Activated gamma-delta T cell treated with anti-CD3 and anti-CD28 coated beads, Interleukin-2, amount 50 U/mL, for 16 hours (primary cell): ENCODE measurements around the gene CILP2.

Experiments used
- DNase-seq: peaks from one replicate; pipeline ENCODE4 v3.0.0-alpha.2; 2020; ENCODE audit warnings: low read depth

The CILP2 gene

GRCh38 chr19:19544954-19545591, 7.0 kb downstream of the CILP2 start:
- no peak for DNase-seq

DNA sequence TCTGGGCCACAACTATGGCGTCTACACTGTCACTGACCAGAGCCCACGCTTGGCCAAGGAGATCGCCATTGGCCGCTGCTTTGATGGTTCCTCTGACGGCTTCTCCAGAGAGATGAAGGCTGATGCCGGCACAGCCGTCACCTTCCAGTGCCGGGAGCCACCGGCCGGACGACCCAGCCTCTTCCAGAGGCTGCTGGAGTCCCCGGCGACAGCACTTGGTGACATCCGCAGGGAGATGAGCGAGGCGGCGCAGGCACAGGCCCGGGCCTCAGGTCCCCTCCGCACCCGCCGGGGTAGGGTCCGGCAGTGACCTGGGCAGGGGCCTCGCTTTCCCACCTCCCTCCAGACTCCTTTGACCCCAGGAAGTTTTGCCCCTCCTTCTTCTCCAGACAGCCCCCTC, 7.6 kb downstream of the CILP2 start:
- no peak for DNase-seq

DNA sequence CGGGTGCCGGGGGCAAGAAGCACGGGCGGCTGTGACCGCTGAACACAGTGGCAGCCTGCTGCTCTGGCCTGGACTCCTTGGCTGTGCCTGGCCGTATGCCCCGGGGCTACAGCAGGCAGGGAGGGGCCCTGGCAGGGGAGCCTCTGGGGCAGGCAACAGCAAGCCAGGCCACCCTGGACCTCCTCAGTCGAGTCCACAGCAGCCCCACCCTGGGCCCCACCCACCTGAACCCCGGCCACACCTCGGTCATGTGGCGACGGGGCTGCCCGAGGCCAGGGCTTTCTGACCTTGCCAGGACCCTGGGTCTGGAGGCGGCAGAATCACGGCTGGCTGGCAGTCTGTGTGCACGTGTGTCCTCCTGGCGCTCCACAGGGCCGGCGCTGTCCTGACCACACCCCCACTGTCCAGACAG, 8.7 kb downstream of the CILP2 start:
- DNase-seq: no peak

DNA sequence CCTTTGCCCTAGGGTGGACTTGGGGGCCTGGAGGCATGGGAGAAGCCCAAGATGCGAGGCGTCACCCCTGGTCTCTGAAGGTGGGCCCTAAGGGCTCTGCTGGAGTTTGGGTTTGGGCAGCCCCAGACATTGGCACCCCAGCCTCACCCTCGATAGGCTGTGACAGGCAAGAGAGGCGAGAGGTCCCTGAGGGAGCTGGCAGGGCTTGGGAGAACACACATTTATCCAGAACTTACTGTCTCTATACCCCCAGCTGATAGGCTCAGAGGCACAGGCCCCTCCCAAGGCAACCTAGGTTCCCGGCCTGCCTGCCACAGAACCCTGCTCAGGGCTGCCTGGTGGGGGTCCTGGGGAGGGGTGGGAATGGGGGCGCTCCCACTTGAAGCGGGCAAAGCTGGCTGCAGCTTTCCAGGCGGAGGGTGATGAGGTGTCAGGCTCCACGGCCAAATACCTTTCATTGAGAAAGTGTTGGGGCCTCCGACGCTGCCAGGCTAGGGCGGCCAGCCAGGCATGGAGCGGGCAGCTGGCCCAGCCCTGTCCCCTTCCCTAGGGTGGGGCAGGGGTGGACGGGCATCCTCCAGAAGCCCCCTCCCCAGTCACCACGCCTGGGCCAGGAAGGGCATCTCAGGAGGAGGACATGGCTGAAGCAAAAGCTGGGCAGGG, 9.7 kb downstream of the CILP2 start:
- no peak for DNase-seq

- no peak for DNase-seq
Observed at GRCh38 chr19:19548915-19549759, 11.1 kb downstream of the CILP2 start.

DNA sequence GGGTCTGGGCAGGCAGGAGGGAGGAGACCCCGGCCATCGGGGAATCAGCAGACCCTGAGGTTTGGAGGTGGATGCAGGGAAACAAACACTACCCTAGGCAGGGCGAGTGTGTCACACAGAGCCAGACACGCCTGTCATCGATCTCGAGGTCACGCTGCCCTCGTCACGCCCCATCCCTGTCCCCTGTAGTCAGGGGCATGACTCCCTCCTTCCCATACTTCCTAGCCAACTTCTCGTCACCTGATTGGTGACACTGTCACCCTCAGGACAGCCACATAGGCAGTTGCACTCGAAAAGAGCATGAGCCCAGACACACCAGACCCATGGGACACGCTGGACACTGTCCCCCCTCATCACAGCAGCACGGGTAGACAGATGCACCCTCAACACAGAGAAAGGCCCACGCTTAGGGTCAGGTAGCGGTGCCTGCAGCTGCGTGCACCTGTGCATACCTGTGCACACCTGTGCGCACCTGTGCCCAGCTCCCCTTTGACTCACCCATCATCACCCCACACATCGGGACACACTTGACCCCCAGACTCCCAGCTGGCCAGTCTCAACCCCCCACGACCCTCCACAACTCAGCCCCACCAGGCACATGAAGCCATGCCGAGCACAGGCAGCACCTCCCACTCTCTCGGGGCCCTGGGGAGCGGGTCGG, 11.9 kb downstream of the CILP2 start:
- DNase-seq: no peak

- DNase-seq: no peak
Observed at GRCh38 chr19:19550485-19550929, 12.4 kb downstream of the CILP2 start.

- DNase-seq: no peak
Observed at GRCh38 chr19:19550972-19551852, 13.1 kb downstream of the CILP2 start.

DNA sequence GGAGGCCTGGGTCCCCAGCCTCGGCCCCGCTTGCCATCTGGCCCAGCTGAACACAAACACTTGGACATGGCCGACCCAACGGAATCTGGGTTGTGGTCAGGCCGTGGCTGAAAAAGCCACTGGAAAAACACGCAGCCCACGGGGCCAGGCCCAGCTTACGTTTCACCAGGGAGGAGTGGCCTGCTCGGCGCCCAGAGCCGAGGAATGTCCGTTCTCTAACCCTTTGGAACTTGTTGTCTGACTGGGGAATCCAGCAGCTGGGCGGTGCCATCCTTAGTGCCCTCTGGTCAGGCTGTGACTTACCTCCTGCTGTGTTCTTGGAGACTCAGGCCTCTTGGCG, 13.8 kb downstream of the CILP2 start:
- no peak for DNase-seq

DNA sequence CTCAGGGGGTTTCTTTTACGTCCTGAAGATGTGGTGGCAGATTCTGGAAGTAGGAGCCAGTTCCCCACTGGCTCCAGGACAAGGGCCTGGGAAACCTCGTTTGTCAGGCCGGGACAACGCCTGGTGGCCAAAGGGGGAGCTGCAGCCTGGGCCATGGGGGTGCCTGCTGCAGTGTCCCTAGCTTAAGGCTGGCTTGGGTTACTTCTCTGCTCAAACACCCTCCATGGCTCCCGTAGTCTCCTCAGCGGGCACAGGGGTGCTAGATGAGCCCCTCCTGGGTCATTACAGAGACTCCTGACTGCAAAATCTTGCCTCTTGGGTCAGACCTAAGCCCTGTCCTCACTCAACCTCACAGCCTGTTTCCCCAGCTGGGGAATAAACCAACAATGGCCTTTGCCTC, 14.7 kb downstream of the CILP2 start:
- DNase-seq: no peak

- no peak for DNase-seq
Observed at GRCh38 chr19:19553670-19554069, 15.6 kb downstream of the CILP2 start.

- DNase-seq: peak; percentile 43
Observed at GRCh38 chr19:19554074-19555023, 16.3 kb downstream of the CILP2 start.

- DNase-seq: no peak
Observed at GRCh38 chr19:19558055-19558454, 20.0 kb downstream of the CILP2 start.

DNA sequence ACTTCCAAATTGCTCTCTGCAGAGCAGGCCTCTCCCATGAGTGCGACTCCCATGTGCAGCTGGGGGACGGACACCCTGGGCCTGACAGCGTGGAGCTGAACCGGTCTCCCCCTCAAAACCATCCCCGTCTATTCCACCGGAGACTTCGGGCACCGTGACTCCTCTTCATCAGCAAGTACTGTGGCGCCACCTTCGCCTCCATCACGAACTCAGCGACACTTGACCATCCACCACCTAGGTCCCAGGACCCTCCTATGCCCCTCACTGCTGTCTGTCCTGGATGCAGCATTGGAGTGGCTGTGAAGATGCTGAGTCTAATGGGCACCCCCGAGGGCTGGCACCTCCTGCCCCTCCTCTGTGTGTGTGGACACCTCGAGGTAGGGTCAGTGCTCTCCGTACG, 20.6 kb downstream of the CILP2 start:
- DNase-seq: no peak

DNA sequence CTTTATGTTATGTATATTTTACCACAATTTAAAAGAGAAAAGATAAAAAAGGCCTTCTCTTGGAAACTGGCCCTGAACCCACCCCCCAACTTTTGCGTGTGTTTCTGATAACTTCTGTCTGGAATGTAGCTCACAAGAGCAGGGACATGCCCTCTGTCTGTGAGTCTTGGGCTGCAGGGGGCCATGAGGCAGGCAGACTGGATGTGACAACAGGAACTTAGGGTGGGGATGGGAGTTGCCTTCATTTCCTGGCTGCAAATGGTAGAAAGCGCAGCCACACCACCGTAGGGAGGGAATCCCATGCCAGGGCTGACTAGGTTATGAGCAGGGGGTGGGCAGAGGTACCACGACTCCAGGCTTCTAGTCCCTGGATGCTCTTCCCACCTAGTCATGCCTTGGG, 21.9 kb downstream of the CILP2 start:
- DNase-seq: no peak

- DNase-seq: no peak
Observed at GRCh38 chr19:19561946-19562664, 24.0 kb downstream of the CILP2 start.

- no peak for DNase-seq
Observed at GRCh38 chr19:19562665-19563347, 24.7 kb downstream of the CILP2 start.

- no peak for DNase-seq
Observed at GRCh38 chr19:19563348-19563848, 25.3 kb downstream of the CILP2 start.

- DNase-seq: no peak
Observed at GRCh38 chr19:19566306-19566705, 28.2 kb downstream of the CILP2 start.
